T47D (cell line): ENCODE data around the gene DSC1.
A peak's percentile ranks its signal among the peaks of the same experiment; 100 is the strongest.

Source experiments
- DNase-seq, 2 experiments: peaks; one replicate each; pipeline versions ENCODE4 v3.0.0 to v3.0.0-alpha.2; 2011 to 2012; ENCODE audit warnings: low read depth in 1 of 2, low spot score in 1 of 2
- JUND ChIP-seq: IDR thresholded peaks from 2 replicates; pipeline ENCODE4 v1.6.1; 2012; ENCODE audit warnings: low read depth
- in situ Hi-C: cut with HindIII; loops from 2 replicates; pipeline ENCODE4 v1.10.0; 2016; ENCODE audit warnings: low sequenced_read_pairs, low pct_unique_long_range_greater_than_20kb

The DSC1 gene, protein sequence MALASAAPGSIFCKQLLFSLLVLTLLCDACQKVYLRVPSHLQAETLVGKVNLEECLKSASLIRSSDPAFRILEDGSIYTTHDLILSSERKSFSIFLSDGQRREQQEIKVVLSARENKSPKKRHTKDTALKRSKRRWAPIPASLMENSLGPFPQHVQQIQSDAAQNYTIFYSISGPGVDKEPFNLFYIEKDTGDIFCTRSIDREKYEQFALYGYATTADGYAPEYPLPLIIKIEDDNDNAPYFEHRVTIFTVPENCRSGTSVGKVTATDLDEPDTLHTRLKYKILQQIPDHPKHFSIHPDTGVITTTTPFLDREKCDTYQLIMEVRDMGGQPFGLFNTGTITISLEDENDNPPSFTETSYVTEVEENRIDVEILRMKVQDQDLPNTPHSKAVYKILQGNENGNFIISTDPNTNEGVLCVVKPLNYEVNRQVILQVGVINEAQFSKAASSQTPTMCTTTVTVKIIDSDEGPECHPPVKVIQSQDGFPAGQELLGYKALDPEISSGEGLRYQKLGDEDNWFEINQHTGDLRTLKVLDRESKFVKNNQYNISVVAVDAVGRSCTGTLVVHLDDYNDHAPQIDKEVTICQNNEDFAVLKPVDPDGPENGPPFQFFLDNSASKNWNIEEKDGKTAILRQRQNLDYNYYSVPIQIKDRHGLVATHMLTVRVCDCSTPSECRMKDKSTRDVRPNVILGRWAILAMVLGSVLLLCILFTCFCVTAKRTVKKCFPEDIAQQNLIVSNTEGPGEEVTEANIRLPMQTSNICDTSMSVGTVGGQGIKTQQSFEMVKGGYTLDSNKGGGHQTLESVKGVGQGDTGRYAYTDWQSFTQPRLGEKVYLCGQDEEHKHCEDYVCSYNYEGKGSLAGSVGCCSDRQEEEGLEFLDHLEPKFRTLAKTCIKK

DNA sequence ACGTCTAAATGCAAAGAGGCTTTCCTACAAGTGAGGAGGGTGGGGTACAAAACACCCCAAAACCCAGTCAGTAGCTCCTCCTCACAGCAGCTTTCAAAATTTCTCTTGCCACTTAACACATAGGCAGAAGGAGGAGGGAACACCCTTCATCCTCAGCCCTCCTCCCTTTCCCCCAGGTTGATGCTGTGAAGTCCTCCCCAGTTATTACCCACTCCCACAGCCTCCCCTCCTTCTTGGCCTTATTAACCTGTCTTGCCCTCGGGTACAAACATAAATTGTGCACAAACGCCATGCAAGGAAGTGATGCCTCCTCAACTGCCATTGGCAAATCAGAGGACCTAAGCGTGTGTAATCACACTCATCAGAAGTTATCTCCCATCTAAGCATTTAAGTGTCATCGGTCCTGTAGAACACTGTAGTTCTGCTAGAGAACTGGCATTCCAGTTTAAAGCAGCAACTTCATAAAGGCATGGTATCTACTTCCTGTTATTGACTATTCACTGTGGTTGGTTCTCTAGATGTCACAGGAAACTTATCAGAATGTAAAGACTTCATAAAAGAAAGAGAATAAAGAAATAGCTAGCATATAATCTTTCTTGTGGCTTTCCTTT, at the start of gene DSC1:
Gene DSC1 (minus strand): TSS at position 32 of the 611 bp plus-strand sequence. CDS start 262 bp downstream, outside the sequence.
- in situ Hi-C loops, result no loop called here
- no peak for DNase-seq
- no peak for TF ChIP-seq JUND

DNA sequence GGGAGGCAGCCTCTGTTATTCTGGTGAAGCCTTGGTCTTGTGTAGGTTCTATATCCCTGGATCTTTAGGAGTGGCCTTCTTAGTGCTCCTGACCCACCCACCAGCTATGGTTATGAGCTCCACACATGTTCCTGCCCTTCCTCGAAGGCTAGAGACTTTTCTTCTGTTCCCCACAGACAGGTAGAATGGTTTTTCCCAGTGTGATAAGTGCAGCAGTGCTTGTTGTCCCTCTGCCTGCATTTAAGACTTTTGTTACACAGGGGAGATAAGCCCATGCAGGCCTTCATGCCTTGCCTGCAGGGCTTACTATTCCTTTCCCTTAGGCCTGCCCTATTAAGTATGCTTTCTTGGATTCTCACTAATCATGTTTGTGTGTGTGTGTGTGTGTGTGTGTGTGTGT, 48.4 kb upstream of the DSC1 start:
- no peak for TF ChIP-seq JUND
- no peak for DNase-seq
- in situ Hi-C loops, result no loop called here

DNA sequence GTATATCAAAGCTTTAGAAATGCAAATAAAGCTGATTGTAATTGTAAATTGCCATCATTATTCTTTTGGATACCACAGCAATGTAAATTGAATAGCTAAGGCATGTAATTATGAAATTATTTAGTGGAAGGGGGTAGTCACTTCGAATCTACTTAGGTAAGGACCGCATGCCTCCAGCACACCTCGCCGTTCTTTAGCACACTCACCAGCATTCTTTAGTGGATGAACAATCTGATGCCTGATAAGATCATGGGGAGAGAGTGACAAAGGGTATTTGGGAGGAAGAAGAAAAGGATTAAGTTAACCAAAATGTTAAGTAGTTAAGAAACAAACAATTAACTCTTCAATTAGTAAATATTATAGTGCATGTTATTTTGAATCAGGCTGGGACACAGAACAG, 46.4 kb upstream of the DSC1 start:
- in situ Hi-C loops, result no loop called here
- no peak for DNase-seq
- TF ChIP-seq JUND, result no peak

DNA sequence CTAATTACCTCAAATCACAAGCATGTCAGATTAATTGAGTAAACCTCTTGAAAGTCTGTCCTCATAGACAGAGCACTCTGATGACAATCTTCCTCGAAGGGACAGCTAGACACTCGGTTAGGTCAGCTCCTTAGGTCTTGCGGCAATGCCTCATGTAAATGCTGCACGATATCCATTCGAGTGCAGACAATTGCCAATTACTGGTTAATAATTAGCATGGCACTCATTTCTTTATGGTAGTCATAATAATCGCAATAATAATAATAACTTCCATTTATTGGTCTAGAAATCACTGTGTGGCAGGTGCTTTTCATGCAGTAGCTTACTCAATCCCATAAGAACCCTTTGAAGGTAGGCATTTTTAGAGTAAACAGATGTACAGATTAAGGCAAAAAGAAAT, 44.7 kb upstream of the DSC1 start:
- in situ Hi-C loops, result no loop called here

DNA sequence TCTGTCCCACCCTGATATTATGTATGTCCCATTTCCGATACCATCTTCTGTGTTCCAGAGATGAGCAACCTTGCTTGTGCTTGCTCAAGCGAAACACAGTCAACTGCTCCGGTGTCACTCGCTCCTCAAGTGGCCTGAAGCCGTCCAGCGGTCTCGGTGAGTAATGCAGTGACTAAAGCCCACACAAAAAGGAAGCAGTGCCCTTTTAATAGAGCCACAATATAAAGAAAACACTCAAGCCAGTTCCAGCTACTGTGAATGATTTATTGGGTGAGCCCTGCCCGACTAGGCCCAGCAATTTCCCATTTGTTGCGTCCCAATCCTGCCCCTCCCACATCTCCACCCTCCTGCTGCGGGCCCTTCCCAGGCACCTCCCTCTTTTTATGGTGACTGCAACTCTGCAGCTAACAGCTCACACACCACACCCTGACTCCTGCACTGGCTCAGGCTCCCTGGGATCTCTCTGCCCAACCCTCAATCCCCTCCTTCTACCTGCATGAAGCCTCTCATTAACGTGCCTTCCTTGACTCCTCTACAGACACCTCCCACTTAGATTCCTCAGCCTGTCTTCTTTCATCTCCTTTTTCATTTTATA, 44.2 kb upstream of the DSC1 start:
- in situ Hi-C loops, result no loop called here
- DNase-seq, result peak; percentile 22 to 93
- TF ChIP-seq JUND, result no peak

More for the DNA sequence above, 44.7 kb upstream of the DSC1 start:
- DNase-seq, result no peak
- TF ChIP-seq JUND, result no peak

DNA sequence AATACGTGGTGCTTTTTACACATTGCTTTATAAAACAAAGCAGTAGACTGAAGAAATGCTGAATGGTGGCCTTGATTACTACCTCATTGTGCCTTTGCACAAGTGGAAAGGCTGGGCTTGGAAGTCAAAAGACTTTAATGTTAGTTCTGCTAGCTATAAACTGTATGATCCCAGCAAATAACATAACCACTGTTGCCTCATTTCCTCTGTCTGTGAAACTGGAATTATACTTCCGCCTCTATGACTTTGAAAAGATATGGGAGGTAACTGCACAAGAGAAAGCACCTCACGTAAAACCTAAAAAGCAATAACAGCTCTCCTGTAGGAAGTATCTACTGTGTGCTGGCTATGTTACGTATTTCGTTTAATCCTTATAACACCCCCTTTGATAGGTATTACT, 43.4 kb upstream of the DSC1 start:
- no peak for TF ChIP-seq JUND
- in situ Hi-C loops, result no loop called here
- DNase-seq, result no peak

DNA sequence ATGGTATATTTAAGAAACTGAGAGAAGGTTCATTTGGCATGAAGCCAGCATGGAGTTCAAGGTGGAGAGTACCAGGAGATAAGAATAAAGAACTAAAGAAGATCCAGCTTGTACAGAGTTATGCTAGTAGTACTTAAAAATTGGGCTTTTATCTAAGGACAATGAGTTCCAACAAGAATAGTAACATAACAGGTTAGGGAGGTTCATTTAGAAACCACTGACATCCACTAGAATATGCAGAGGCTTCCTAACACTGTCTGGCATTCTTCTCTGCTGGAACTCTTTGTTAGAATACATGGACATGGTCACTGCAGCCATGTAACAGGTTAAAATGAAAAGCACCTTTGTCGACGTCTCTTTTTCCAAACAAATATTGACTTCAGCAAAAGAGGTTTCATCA, 42.6 kb upstream of the DSC1 start:
- in situ Hi-C loops, result no loop called here
- TF ChIP-seq JUND, result no peak
- DNase-seq, result no peak

DNA sequence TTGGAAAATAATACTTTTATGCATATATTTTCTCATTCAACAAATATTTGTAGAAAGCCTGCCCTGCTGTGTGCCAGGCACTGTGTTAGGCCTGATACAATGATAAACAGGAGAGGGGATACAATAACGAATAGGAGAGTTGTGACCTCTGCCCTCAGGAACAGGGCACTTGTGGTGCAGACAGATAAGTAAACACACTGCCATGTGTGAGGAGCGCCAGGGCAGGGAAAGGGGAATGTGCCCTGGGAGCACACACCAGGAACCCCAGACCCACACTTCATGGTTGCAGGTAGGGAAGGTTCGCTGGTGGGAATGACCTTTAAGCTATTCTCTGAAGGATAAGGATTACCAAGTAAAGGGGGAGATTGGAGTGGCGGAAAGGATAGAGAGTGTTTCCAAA, 42.2 kb upstream of the DSC1 start:
- in situ Hi-C loops, result no loop called here
- no peak for DNase-seq
- TF ChIP-seq JUND, result no peak

DNA sequence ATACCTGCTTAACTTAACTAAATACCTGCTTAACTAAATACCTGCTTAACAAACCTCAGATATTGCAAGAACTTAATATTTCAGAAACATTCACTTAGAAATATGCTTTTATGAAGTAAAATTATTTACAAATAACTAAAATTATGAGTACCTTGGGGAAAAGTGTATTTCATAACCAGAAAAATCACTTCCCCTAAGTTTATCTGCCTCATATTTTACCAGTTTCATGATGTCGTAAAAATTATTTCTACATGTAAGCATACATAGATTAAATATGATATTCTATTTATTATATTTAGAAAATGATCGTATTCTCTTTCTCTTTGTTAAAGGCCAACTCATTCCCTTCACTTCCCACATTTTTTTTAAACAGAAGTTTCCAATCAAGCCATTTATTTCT, 41.5 kb upstream of the DSC1 start:
- DNase-seq, result no peak
- no peak for TF ChIP-seq JUND
- in situ Hi-C loops, result no loop called here

DNA sequence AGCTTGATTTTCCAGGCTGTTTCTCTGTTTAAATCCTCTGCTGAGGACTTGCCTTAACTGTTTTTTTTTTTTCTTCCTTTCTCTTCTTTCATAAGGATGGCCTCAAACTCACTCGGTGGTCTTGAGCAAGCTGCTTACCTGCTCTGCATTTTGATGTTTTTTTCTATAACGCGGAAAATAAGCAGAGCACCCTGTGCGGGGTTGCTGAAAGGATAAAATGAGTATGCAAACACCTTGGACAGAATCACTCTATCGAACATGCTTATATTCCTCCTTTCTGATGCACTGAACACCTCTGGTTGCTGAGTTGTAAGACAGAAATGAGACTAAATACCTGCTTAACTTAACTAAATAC, 41.1 kb upstream of the DSC1 start:
- in situ Hi-C loops, result no loop called here
- no peak for DNase-seq
- no peak for TF ChIP-seq JUND

DNA sequence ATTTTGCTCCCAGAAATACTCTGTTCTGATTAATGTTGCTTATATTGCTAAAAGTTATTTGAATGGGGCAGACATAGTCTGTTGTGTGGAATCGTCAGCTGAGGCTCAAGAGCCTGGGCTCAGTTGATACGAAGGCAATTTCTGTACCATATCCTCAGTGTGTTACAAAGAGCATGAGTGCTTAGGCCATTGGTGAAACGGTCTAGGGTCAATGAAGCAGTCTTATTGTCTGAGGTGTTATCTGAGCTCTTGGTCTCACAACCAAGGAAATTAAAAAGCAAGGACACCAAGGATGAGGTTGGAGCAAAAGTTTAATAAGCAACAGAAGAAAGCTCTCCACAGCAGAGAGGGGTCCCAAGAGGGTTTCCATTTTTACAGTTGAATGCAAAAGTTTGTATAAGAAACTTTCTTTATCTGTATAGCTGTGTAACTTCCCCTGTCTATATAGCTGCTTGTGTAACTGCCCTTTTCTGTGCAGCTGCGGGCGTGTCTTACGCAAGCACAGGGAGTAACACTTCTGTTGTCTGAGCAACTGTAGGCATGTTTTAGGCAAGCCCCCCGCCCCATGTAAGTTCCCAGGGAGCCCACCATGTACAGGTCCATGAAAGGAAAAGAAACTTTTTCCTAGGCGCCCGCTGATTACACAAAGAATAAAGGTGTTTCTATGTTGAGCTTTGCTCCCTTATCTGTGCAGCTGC, 40.6 kb upstream of the DSC1 start:
- in situ Hi-C loops, result no loop called here
- no peak for TF ChIP-seq JUND
- DNase-seq, result no peak

DNA sequence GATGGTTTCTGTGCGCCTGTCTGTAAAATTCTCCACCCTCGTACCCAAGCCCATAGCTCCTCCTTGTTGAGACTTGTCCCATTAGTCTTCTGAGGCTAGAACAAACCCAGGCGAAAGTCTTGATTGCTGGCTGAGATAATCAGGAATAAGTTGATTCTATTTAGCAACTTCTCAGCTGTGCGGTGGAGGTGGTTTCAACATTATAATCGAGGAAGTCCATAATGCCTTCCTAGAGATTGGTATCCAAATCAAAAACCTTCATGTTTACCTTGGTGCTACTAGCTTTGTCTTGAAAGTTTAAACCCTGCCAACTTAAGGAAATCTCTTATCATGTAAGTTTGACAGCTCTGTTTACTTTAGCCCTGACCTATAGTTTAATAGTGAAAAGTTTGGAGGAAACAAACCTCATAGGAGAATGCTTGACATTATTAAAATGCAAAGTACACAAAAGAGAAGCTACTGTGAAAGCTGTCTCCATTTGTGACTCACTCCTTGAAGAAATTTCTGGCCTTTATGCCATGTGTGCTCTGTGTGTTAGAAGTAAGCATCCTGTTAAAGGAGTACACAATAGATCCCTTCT, 36.6 kb upstream of the DSC1 start:
- no peak for TF ChIP-seq JUND
- in situ Hi-C loops, result no loop called here
- DNase-seq, result no peak
